Astrocyte (in vitro differentiated cells and primary cell): Measurements from ENCODE around the gene PRKG1.

Source experiments
- CTCF ChIP-seq: IDR thresholded peaks from 2 replicates; pipeline ENCODE4 v1.5.1; 2011; ENCODE audit warnings: low read depth, mild to moderate bottlenecking, inconsistent platforms, low read length, moderate library complexity; ENCODE audit not compliant: insufficient read depth
- EZH2 ChIP-seq: IDR thresholded peaks from 2 replicates; pipeline ENCODE4 v1.6.1; 2012; ENCODE audit warnings: mild to moderate bottlenecking, low read length, inconsistent platforms; ENCODE audit not compliant: insufficient read depth

- TF ChIP-seq EZH2 (no peak), CTCF (no peak)
Measured at GRCh38 chr10:52019656-52020055, 945.4 kb downstream of the PRKG1 start.
